Measurements from ENCODE around the gene PLPP4.

PLPP4 gene

DNA sequence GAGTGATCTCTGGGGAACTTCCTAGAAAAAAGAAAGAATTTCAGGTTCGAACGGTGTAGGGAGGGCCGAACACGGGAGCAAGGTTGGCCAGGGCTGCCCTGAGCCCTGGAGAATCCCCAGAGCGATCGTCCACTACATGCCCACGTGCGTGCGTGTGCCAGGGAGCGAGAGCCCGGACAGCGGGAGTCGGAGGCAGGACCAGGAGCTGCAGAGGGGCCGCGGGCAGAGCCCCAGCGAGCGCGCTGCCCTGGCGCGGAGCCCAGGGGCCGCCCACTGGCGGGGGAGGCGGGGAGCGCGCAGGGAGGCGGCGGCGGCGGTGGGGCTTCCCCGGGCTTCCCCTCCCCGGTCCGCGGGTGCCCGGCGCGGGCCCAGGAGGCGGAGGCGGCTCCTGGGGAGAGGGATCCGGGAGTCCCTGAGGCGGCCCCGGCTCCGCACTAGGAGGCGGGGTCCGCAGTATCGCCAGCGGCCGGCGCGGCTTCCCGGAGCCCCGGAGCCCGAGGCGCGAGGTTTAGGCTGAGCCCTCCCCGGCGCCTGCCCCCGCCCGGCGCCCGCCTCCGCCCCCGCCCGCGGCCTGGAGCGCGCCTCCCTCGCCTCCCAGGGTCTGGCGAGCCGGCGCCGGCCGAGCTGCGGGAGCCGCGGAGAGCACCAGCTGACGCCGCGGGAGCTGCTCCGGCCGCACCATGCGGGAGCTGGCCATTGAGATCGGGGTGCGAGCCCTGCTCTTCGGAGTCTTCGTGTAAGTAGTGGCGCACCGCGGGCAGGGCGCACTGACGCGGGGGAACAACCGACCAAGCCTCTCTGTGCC is at the start of gene PLPP4:
TSS of gene PLPP4 (plus strand) at position 602 of the 805 bp plus-strand sequence. CDS start at position 681, 79 bp downstream.
- Histone ChIP-seq H3K9ac (ENCODE audit: low read length) (peak within 1 kb of the TSS; percentile 69), H3K27ac (ENCODE audit: low read depth, low read length) (no peak within 1 kb of the TSS), H3K36me3 (ENCODE audit: control insufficient read depth, insufficient read depth, low read length) (no peaks in the 10 kb centered on the region), H3K27me3 (ENCODE audit: control insufficient read depth, insufficient read depth, low read length) (peaks cover 79% of the 10 kb centered on the region), H3K4me1 (ENCODE audit: control insufficient read depth, insufficient read depth, low read length) (peaks cover 9% of the 10 kb centered on the region), H3K4me3 (ENCODE audit: low read depth, low read length) (peak within 1 kb of the TSS; percentile 74), H3K9me3 (ENCODE audit: control insufficient read depth, insufficient read depth, low read depth, low read length) (no peaks in the 10 kb centered on the region)

DNA sequence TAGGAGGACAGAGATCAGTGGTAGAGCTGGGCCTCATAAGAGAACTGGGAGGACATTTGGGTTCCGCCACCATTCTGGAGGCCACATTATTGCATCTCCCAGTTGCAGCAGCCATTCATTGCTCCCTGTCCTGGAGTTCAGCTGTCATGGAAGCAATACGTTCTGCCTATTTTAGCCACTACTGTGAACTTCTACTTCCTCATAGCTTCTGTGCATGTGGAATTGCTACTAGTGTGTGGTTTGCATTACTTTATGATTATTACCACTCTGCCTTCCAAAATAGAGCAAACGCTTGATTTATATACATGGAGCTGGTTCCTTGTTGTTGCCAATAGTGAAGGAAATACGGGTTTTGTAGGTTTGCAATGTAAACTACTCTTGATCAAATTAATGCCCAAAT is 47.2 kb upstream of the PLPP4 start:
- Histone ChIP-seq H3K9ac (ENCODE audit: low read length) (no peak overlapping the region), H3K27me3 (ENCODE audit: control insufficient read depth, insufficient read depth, low read length) (no peaks in the 10 kb centered on the region), H3K4me3 (ENCODE audit: low read depth, low read length) (no peak overlapping the region), H3K36me3 (ENCODE audit: control insufficient read depth, insufficient read depth, low read length) (no peaks in the 10 kb centered on the region), H3K27ac (ENCODE audit: low read depth, low read length) (no peak overlapping the region), H3K4me1 (ENCODE audit: control insufficient read depth, insufficient read depth, low read length) (no peaks in the 10 kb centered on the region), H3K9me3 (ENCODE audit: control insufficient read depth, insufficient read depth, low read depth, low read length) (no peaks in the 10 kb centered on the region)

DNA sequence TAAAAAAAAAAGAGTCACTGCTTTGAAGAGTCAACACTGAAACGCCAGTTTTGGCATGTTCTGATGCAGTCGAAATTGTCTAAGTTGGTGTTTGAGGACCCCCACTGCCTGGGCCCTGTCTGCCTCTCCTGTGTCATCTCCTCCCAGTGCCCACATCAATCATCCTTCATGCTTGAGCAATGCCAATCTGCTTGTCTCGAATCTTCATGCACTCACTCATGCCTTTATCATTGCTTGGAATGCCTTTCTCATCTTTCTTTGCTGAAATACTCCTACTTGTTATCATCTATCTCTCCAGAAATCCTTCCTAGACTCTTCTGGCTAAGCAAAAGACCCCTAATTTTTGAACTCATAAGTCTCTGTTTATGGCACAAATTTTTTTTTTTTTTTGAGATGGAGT is 42.1 kb upstream of the PLPP4 start:
- Histone ChIP-seq H3K36me3 (ENCODE audit: control insufficient read depth, insufficient read depth, low read length) (no peaks in the 10 kb centered on the region), H3K27ac (ENCODE audit: low read depth, low read length) (no peak overlapping the region), H3K9ac (ENCODE audit: low read length) (no peak overlapping the region), H3K4me3 (ENCODE audit: low read depth, low read length) (no peak overlapping the region), H3K27me3 (ENCODE audit: control insufficient read depth, insufficient read depth, low read length) (no peaks in the 10 kb centered on the region), H3K9me3 (ENCODE audit: control insufficient read depth, insufficient read depth, low read depth, low read length) (no peaks in the 10 kb centered on the region), H3K4me1 (ENCODE audit: control insufficient read depth, insufficient read depth, low read length) (no peaks in the 10 kb centered on the region)

DNA sequence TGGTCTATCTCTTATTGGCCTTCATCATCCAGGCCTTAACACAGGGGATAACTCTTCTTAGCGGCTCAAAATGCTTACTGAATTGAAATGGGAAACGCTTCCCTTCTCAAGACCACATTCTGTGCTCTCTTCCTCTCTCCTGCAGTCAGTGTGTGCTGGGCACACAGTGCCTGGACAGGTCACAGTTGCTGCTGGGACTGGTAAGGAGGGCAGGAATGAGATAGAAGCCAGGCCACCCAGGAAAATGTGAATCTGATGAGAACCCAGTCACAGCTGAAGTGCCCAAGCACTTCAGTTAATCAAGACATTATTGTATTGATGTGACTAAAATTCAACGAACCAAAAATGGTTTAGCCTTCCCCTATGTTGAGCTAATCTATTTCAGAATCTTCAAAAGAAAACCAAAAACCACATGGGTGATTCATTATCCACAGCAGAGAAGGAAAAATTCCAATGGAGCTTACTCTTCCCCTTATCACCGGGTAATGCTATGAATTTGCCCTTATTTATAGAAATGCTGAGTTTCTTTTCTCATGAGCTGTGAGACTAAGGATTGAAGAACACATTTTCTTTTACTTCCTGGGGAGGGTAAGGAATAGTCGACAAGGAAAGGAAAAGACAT is 41.2 kb upstream of the PLPP4 start:
- no peak overlapping the region for H3K27ac ChIP-seq (ENCODE audit: low read depth, low read length)
- no peaks in the 10 kb centered on the region for H3K27me3 ChIP-seq (ENCODE audit: control insufficient read depth, insufficient read depth, low read length)
- no peaks in the 10 kb centered on the region for H3K9me3 ChIP-seq (ENCODE audit: control insufficient read depth, insufficient read depth, low read depth, low read length)
- no peak overlapping the region for H3K9ac ChIP-seq (ENCODE audit: low read length)
- H3K4me3 ChIP-seq (ENCODE audit: low read depth, low read length), result no peak overlapping the region
- no peaks in the 10 kb centered on the region for H3K4me1 ChIP-seq (ENCODE audit: control insufficient read depth, insufficient read depth, low read length)
- no peaks in the 10 kb centered on the region for H3K36me3 ChIP-seq (ENCODE audit: control insufficient read depth, insufficient read depth, low read length)

DNA sequence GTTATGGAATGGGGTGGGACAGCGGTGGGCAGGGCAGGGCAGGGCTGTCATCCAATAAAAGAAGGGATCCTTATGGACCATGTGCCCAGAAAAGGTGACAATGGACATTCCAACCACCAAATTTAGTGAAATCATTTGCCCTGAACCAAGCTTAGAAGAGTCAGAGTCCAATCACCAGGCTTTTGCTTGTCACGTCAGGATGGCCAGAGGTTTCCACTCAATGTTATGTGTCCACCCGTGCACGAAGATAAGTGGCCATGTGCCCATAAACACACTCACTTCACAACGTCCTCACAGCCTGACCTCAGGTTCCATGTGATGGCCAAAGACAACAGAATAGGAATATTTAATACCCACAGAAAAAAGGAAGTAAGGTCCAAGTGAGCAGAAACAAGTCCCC is 36.6 kb upstream of the PLPP4 start:
- Histone ChIP-seq H3K4me1 (ENCODE audit: control insufficient read depth, insufficient read depth, low read length) (no peaks in the 10 kb centered on the region), H3K27ac (ENCODE audit: low read depth, low read length) (no peak overlapping the region), H3K36me3 (ENCODE audit: control insufficient read depth, insufficient read depth, low read length) (no peaks in the 10 kb centered on the region), H3K4me3 (ENCODE audit: low read depth, low read length) (no peak overlapping the region), H3K9me3 (ENCODE audit: control insufficient read depth, insufficient read depth, low read depth, low read length) (no peaks in the 10 kb centered on the region), H3K27me3 (ENCODE audit: control insufficient read depth, insufficient read depth, low read length) (no peaks in the 10 kb centered on the region), H3K9ac (ENCODE audit: low read length) (no peak overlapping the region)

DNA sequence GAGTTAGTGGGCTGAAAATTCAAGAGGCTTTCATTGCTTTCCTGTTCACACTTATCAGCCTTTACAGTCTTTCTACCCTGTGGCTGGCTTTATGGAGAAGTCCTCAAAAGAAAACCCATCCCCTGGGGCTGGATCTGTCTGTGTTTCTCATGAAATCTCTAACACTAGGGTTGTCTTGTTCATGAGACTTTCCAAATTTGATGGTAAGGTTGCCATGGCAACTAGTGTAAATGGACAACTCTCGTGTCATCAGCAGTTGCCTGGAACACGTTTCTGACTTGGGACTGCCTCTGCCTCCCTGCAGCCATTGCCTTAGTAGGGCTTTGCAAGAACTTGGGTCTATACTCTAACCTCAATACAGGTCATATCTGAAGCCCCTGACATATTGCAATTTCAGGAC is 35.8 kb upstream of the PLPP4 start:
- no peak overlapping the region for H3K9ac ChIP-seq (ENCODE audit: low read length)

DNA sequence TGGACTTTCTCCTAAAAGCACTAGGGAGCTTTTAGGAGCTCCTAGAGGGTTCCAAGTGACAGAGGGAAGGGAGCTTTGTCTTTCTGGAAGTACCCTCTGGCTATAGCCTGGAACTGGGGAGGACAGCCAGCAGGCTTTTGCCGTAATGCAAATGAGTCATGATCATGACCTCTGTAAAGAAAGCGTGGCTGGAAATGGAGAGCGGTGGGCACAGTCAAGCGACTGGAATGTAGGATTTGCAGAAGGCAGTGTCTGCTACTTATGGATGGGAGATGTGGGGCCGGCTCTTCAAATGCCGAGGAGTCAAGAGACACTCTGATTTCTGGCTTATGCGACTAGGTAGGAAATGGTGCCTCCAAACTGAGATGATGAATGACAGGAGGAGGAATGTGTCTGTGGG is 34.6 kb upstream of the PLPP4 start:
- H3K9ac ChIP-seq (ENCODE audit: low read length), result no peak overlapping the region
- H3K9me3 ChIP-seq (ENCODE audit: control insufficient read depth, insufficient read depth, low read depth, low read length), result no peaks in the 10 kb centered on the region
- no peak overlapping the region for H3K27ac ChIP-seq (ENCODE audit: low read depth, low read length)
- H3K36me3 ChIP-seq (ENCODE audit: control insufficient read depth, insufficient read depth, low read length), result no peaks in the 10 kb centered on the region
- no peak overlapping the region for H3K4me3 ChIP-seq (ENCODE audit: low read depth, low read length)
- no peaks in the 10 kb centered on the region for H3K27me3 ChIP-seq (ENCODE audit: control insufficient read depth, insufficient read depth, low read length)
- no peaks in the 10 kb centered on the region for H3K4me1 ChIP-seq (ENCODE audit: control insufficient read depth, insufficient read depth, low read length)

More for the DNA sequence above, 35.8 kb upstream of the PLPP4 start:
- H3K27me3 ChIP-seq (ENCODE audit: control insufficient read depth, insufficient read depth, low read length), result no peaks in the 10 kb centered on the region
- H3K9me3 ChIP-seq (ENCODE audit: control insufficient read depth, insufficient read depth, low read depth, low read length), result no peaks in the 10 kb centered on the region
- no peaks in the 10 kb centered on the region for H3K36me3 ChIP-seq (ENCODE audit: control insufficient read depth, insufficient read depth, low read length)
- no peak overlapping the region for H3K4me3 ChIP-seq (ENCODE audit: low read depth, low read length)
- H3K4me1 ChIP-seq (ENCODE audit: control insufficient read depth, insufficient read depth, low read length), result no peaks in the 10 kb centered on the region
- no peak overlapping the region for H3K27ac ChIP-seq (ENCODE audit: low read depth, low read length)

DNA sequence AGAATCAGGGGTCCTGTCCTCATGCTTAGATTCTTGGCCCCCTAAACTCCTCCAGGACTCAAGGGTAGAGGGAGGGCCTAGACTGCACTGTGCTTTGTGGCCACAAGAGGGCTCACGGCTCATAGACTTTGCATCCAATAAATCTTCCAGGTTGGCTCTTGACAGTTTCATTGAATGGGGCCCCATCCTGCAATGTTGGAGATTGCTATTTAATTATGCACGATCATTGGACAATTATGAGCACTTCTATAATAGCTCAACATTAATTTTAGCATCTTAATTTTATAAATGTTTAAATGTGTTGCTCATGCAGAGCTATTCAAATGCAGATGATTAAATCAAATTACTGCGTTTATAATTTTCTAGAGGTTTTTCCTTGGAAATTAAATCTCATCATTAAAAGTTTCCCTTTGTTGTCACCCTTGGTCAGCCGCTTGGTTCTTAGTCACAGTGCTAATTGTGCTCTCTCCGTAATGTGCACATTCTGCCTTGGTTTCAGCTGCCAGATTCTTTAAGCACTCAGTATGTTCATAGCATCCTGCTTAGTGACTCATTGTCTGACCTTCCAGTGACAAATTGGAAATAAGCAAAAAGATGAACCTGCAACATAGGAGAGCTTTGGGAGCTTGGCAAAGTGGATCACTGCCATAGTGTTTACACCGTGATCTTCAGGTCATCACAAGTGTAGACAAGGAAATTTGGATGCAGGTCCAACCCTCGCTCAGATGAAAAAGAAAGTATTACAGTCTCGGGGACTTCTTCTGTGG is 33.4 kb upstream of the PLPP4 start:
- H3K4me3 ChIP-seq (ENCODE audit: low read depth, low read length), result no peak overlapping the region
- H3K4me1 ChIP-seq (ENCODE audit: control insufficient read depth, insufficient read depth, low read length), result no peaks in the 10 kb centered on the region
- no peaks in the 10 kb centered on the region for H3K9me3 ChIP-seq (ENCODE audit: control insufficient read depth, insufficient read depth, low read depth, low read length)
- H3K27me3 ChIP-seq (ENCODE audit: control insufficient read depth, insufficient read depth, low read length), result no peaks in the 10 kb centered on the region
- H3K9ac ChIP-seq (ENCODE audit: low read length), result no peak overlapping the region
- H3K36me3 ChIP-seq (ENCODE audit: control insufficient read depth, insufficient read depth, low read length), result no peaks in the 10 kb centered on the region
- H3K27ac ChIP-seq (ENCODE audit: low read depth, low read length), result no peak overlapping the region

DNA sequence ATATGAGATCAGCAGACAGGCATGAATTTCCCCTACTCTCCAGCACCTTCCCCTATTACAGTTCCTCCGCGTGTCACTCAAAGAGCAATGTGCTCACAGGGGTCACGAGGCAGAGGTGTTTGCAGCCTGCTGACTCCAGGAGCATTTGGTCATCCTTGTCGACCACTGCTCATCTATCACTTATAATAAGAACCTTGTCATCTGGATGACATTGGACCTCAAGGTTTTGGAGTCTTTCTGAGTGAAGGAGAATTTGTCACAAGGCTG is 32.9 kb upstream of the PLPP4 start:
- H3K27me3 ChIP-seq (ENCODE audit: control insufficient read depth, insufficient read depth, low read length), result no peaks in the 10 kb centered on the region
- no peaks in the 10 kb centered on the region for H3K9me3 ChIP-seq (ENCODE audit: control insufficient read depth, insufficient read depth, low read depth, low read length)
- no peaks in the 10 kb centered on the region for H3K36me3 ChIP-seq (ENCODE audit: control insufficient read depth, insufficient read depth, low read length)
- H3K27ac ChIP-seq (ENCODE audit: low read depth, low read length), result no peak overlapping the region
- no peak overlapping the region for H3K4me3 ChIP-seq (ENCODE audit: low read depth, low read length)
- no peak overlapping the region for H3K9ac ChIP-seq (ENCODE audit: low read length)
- H3K4me1 ChIP-seq (ENCODE audit: control insufficient read depth, insufficient read depth, low read length), result no peaks in the 10 kb centered on the region

DNA sequence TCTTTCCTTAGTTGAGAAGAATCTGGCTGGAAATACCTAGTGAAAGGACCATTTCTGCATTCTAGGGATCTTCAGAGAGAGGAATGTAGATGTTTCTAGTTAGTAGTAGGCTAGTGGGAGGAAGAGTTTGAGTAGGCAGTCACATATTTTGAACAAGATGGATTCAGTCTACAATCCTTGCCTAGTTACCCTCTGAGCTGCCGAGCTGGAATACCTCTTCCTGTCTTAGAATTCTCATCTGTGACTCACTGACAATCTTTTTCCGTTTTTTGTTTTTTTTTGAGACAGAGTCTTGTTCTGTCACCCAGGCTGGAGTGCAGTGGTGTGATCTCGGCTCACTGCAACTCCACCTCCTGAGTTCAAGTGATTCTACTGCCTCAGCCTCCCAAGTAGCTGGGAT is 30.7 kb upstream of the PLPP4 start:
- H3K4me1 ChIP-seq (ENCODE audit: control insufficient read depth, insufficient read depth, low read length), result no peaks in the 10 kb centered on the region
- H3K36me3 ChIP-seq (ENCODE audit: control insufficient read depth, insufficient read depth, low read length), result no peaks in the 10 kb centered on the region
- no peaks in the 10 kb centered on the region for H3K9me3 ChIP-seq (ENCODE audit: control insufficient read depth, insufficient read depth, low read depth, low read length)
- no peak overlapping the region for H3K9ac ChIP-seq (ENCODE audit: low read length)
- no peaks in the 10 kb centered on the region for H3K27me3 ChIP-seq (ENCODE audit: control insufficient read depth, insufficient read depth, low read length)
- no peak overlapping the region for H3K4me3 ChIP-seq (ENCODE audit: low read depth, low read length)
- H3K27ac ChIP-seq (ENCODE audit: low read depth, low read length), result no peak overlapping the region

DNA sequence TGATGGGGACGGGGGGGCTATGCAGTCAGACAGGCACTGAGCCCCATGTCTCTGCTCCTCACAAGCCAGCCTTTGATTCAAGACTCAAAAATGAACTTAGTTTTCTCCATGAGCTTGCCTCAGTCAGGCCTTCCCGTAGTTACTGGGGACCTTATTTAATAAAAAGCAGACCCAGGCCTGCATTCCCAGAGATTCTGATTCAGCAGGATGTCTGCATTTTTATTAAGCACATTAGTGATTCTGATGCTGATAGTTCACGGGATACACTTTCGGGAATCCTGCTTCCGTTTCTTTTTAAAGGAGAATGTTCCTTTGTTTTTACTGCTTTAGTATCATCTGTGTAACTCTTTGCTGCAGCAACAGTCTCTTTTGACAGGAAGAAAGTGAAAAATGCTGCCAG is 28.3 kb upstream of the PLPP4 start:
- Histone ChIP-seq H3K27ac (ENCODE audit: low read depth, low read length) (no peak overlapping the region), H3K9me3 (ENCODE audit: control insufficient read depth, insufficient read depth, low read depth, low read length) (no peaks in the 10 kb centered on the region), H3K4me3 (ENCODE audit: low read depth, low read length) (no peak overlapping the region), H3K4me1 (ENCODE audit: control insufficient read depth, insufficient read depth, low read length) (no peaks in the 10 kb centered on the region), H3K27me3 (ENCODE audit: control insufficient read depth, insufficient read depth, low read length) (no peaks in the 10 kb centered on the region), H3K9ac (ENCODE audit: low read length) (no peak overlapping the region), H3K36me3 (ENCODE audit: control insufficient read depth, insufficient read depth, low read length) (no peaks in the 10 kb centered on the region)

Data from HUES6 (cell line).